Kidney epithelial cell (primary cell): ENCODE results near the gene RAD51B. TPM values are rescaled to one million over a fixed set of nuclear protein-coding genes. Genes with fewer than 3 reads are reported as not detected.
"Not testable (repeated sequence)": the region's sequence is repeated elsewhere in the genome, so short reads cannot be mapped to it uniquely, and the experiment has no call there.

Experiments
- DNase-seq: peaks from one replicate; pipeline ENCODE4 v3.0.0-alpha.2; 2010; ENCODE audit warnings: low read depth
- H3K27me3 ChIP-seq: 2 replicates; pipeline ENCODE4 v1.6.0; 2011; ENCODE audit warnings: low read length; ENCODE audit not compliant: control insufficient read depth, insufficient read depth
- H3K36me3 ChIP-seq: 2 replicates; pipeline ENCODE4 v1.5.1; 2011; ENCODE audit warnings: low read length; ENCODE audit not compliant: control insufficient read depth, insufficient read depth
- H3K4me3 ChIP-seq: 2 replicates; pipeline ENCODE4 v1.5.1; 2011; ENCODE audit warnings: low read depth, mild to moderate bottlenecking, control low read depth, low read length
- total RNA-seq: library from RNA; depleted of rRNA; stranded (reverse); fragments of >200 nt; gene quantifications from 2 replicates; pipeline ENCODE4 v1.2.3, GENCODE V29; 2015
- TF ChIP-seq, protein P1 (sequence below): IDR thresholded peaks from 2 replicates; pipeline ENCODE4 v1.5.1; 2011; ENCODE audit warnings: mild to moderate bottlenecking, moderate library complexity, low read length, control low read depth, inconsistent platforms; ENCODE audit not compliant: insufficient read depth, poor library complexity, severe bottlenecking

RAD51B gene
- total RNA-seq, 1 donor from 2014 or later: 9.5 TPM

DNA sequence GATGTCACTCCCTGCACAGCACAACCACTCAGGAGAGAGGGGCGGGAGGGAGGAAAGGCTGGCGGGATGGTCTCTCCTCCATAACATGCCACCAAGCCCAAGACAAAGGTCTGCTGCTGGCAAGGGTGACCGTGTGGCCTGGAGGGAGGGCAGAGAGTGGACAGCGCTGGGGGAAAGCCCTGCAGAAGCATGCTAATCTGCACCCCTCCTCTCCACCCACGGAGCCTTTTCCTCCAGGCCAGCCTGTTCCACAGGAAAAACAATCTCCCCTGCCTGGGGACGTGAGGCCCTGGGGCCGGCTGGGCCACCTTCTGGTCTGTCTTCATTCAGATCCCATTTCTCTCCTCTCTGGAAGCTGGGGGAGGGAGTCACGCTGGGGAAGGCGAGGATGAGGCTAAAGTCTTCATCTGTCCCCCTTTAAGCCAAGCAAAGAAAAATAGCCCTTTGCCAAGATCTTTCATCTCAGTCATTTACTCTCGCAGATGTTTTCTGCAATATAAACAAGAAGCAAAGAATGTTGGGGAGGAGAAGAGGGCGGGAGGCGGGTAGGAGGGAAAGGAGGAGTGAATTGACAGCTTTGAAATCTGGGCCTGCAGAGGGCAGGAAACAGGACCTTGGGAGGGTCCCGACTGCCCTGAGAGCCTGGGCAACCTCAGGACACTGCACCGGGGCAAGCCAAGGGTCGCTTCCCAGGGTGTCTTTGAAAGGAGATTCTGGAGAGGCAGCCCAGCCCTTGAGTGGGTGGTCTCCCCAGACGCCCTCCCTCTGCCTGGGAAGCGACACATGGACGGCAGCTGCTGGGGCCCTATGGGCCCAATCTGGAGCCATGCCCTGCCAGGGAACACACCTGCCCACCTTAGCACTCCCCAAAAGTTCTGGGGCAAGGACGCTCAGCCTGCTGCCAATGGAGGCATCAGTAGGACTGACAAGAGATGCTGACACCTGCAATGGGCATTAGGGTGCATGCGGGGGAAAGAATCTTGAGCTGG is 839.7 kb downstream of the RAD51B start:
- no peaks in the 10 kb centered on the region for H3K27me3 ChIP-seq
- no peak for DNase-seq
- no peaks in the 10 kb centered on the region for H3K36me3 ChIP-seq
- TF ChIP-seq, protein P1, sequence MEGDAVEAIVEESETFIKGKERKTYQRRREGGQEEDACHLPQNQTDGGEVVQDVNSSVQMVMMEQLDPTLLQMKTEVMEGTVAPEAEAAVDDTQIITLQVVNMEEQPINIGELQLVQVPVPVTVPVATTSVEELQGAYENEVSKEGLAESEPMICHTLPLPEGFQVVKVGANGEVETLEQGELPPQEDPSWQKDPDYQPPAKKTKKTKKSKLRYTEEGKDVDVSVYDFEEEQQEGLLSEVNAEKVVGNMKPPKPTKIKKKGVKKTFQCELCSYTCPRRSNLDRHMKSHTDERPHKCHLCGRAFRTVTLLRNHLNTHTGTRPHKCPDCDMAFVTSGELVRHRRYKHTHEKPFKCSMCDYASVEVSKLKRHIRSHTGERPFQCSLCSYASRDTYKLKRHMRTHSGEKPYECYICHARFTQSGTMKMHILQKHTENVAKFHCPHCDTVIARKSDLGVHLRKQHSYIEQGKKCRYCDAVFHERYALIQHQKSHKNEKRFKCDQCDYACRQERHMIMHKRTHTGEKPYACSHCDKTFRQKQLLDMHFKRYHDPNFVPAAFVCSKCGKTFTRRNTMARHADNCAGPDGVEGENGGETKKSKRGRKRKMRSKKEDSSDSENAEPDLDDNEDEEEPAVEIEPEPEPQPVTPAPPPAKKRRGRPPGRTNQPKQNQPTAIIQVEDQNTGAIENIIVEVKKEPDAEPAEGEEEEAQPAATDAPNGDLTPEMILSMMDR: no peak
- no peak overlapping the region for H3K4me3 ChIP-seq

DNA sequence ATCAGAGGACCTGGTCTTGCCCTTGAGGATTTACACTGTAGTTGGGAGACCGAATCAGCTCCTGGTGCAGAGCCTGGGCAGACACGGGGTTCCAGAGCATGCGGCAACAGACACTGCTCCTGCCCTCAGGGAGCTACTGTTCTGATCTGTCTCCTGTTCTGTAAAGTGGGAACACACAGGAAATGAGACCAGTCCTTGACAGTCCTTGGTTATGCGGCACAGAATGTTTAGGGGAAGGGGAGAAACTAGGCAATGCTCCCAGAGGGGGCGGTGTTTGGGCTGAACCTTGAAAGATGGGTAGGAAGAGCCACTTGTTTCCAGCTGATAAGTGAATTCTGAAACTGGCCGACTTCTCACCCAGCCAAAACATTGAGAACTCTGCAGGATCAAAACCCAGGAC is 840.9 kb downstream of the RAD51B start:
- TF ChIP-seq, protein P1: no peak
- DNase-seq: no peak
- H3K27me3 ChIP-seq: no peaks in the 10 kb centered on the region
- H3K36me3 ChIP-seq: no peaks in the 10 kb centered on the region
- H3K4me3 ChIP-seq: no peak overlapping the region

DNA sequence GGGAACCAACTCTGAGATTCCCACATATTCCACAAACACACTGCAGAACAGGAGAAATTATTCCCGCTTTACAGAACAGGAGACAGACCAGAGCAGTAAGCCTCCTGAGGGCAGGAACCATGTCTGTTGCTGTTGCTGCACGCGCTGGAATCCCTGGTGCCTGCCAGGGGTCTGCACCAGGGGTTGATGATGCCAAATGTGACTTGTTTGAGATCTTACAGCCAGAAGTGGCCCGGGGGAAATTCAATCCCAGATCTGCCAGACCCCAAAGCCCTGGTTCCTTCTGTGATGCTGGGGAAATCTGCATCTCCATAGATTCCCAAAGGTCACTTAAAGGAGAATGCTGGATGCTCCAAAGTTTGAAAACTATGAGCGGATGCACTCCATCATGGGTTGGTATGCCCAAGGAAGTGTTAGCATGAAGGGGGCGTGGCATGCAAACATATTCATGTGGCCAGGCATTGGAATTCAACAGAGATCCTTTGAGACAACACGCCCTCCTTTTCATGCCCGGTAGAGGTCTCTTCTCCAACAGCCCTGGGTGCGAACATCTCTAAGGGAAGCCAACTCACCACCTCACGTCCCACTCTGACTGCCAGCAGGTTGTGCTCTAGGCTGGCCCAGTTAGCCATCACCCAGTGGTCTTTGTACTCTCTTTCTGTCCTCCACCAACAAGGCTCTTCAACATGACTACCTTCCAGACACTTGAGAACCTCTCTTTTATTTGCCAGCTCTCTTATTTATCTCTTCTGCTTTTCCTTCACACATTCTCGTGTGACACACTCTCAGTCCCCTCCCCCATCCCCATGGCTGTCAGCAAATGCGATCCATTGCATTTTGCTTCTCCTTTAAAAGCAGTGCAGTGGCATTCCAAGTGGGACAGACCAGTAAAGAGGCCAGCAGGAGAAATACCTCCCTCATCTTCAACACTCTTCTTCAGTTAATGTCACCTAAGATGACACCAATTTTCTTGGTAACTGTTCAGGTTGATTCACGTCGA is 841.9 kb downstream of the RAD51B start:
- Histone ChIP-seq H3K27me3 (no peaks in the 10 kb centered on the region), H3K4me3 (no peak overlapping the region), H3K36me3 (no peaks in the 10 kb centered on the region)
- no peak for DNase-seq
- TF ChIP-seq, protein P1: no peak

DNA sequence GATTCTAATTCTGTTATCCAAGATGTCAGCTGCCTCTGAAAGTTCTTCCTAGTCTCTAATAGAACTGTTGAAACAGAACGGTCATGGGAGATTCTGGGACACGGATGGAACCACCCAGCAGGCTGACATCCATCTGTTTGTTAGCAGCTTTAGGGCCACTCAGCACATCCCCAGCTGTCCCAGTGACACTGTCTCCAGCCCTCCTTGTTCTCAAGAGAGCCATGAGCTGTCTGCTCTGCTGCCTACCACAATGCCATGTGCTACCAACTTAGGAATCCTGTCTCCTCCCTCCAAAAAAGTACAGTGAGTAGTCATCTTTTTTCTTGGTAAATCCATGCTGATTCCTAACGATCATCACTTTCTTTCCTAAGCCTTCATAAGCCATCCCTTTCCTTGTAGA is 842.8 kb downstream of the RAD51B start:
- Histone ChIP-seq H3K4me3 (no peak overlapping the region), H3K27me3 (no peaks in the 10 kb centered on the region), H3K36me3 (no peaks in the 10 kb centered on the region)
- no peak for DNase-seq
- TF ChIP-seq, protein P1: no peak

DNA sequence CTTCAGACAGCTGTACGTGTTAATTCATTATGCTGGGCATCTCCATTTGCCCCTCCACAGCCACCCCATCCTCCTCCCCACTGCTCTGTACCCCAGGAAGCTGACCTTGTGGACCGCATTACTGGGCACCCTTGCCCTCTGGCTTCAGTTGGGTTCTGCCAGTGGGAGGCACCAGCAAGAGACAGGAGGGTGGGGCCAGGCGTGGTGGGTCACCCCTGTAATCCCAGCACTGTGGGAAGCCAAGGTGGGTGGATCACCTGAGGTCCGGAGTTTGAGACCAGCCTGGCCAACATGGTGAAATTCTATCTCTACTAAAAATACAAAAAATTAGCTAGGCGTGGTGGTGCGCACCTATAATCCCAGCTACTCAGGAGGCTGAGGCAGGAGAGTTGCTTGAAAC is 843.2 kb downstream of the RAD51B start:
- H3K36me3 ChIP-seq, DNase-seq, H3K27me3 ChIP-seq, H3K4me3 ChIP-seq: not testable (repeated sequence)
